ENCODE data around the gene TASP1.

- no peak for TF ChIP-seq EP300 (IDR thresholded peaks at IDR 0.05)
- no peak for TF ChIP-seq POLR2AphosphoS5 (IDR thresholded peaks at IDR 0.05)
- TF ChIP-seq POLR2A (IDR thresholded peaks at IDR 0.05) = no peak
Observed at GRCh38 chr20:13515796-13516558, 122.8 kb downstream of the TASP1 start.
